A549 (cell line): ENCODE results near the gene ANKHD1. TPM values are rescaled to one million over a fixed set of nuclear protein-coding genes. Genes with fewer than 3 reads are reported as not detected.

Source experiments
- ATAC-seq, 2 experiments: fragments of 200-7000 bp in 1 of 2; fragments of >200 bp in 1 of 2; cut with Nextera tagmentation in 1 of 2; cut with Tn5 transposase in 1 of 2; 3 replicates each; pipeline versions ENCODE4 v1.8.0 to v1.9.1; 2018 to 2020; ENCODE audit warnings: mild to moderate bottlenecking in 1 of 2, moderate library complexity in 1 of 2
- CTCF ChIA-PET: fragments of 300-600 bp; sonication (Branson Sonifier 250); formaldehyde crosslinking; extraction: SDS; loops from one replicate; lab custom pipeline; 2021; ENCODE audit warnings: antibody characterized with exemption, inconsistent platforms; lab: Yijun Ruan, JAX
- POLR2A ChIA-PET: fragments of 350-600 bp; formaldehyde crosslinking; extraction: SDS; loops from one replicate; lab custom pipeline; 2021; ENCODE audit warnings: antibody characterized with exemption, inconsistent platforms; lab: Yijun Ruan, JAX
- DNase-seq, 2 experiments: peaks; one replicate each; pipeline versions ENCODE4 v3.0.0 to v3.0.0-alpha.2; 2011 to 2016; ENCODE audit warnings: low read depth in 1 of 2, low spot score in 1 of 2
- FAIRE-seq: peaks from 2 replicates; lab custom pipeline; 2011; peaks lifted over from hg19 to GRCh38; lab: Jason Lieb, UNC
- H3K27ac ChIP-seq, 2 experiments: fragments of >200 bp; sonication (Bioruptor Twin); formaldehyde crosslinking; 3 replicates each; pipeline ENCODE4 v1.5.1; 2016 to 2017
- H3K4me1 ChIP-seq: fragments of >200 bp; sonication (Bioruptor Twin); formaldehyde crosslinking; 3 replicates; pipeline ENCODE4 v1.6.1; 2016
- H3K4me2 ChIP-seq: fragments of >200 bp; sonication (Bioruptor Twin); formaldehyde crosslinking; 3 replicates; pipeline ENCODE4 v1.6.1; 2016
- H3K4me3 ChIP-seq: fragments of >200 bp; sonication (Bioruptor Twin); formaldehyde crosslinking; 3 replicates; pipeline ENCODE4 v1.5.1; 2016
- H3K9me3 ChIP-seq: fragments of >200 bp; sonication (Bioruptor Twin); formaldehyde crosslinking; 3 replicates; pipeline ENCODE4 v1.6.1; 2016
- ATOH8 ChIP-seq: fragments of 250-450 bp; sonication (Bioruptor Pico); IDR thresholded peaks from 2 replicates; pipeline ENCODE4 v1.5.0; 2020; ENCODE audit warnings: low read depth, mild to moderate bottlenecking, moderate library complexity
- CBX8 ChIP-seq: fragments of 200-600 bp; sonication (generic); IDR thresholded peaks from 2 replicates; pipeline ENCODE4 v1.6.1; 2016
- CEBPB ChIP-seq, 2 experiments: fragments of >200 bp in 1 of 2; sonication (Bioruptor Twin) in 1 of 2; formaldehyde crosslinking in 1 of 2; IDR thresholded peaks; 2 replicates each; pipeline ENCODE4 v1.6.1; 2012 to 2016
- CTCF ChIP-seq: fragments of >200 bp; sonication (Bioruptor Twin); formaldehyde crosslinking; IDR thresholded peaks from 3 replicates; pipeline ENCODE4 v1.5.1; 2016
- E2F6 ChIP-seq: IDR thresholded peaks from 2 replicates; pipeline ENCODE4 v1.6.1; 2012; ENCODE audit warnings: low read depth, borderline replicate concordance
- EHF ChIP-seq: fragments of 250-450 bp; sonication (Bioruptor Pico); IDR thresholded peaks from 2 replicates; pipeline ENCODE4 v1.5.0; 2020; ENCODE audit warnings: mild to moderate bottlenecking
- EHMT2 ChIP-seq: fragments of 200-600 bp; sonication (generic); IDR thresholded peaks from 2 replicates; pipeline ENCODE4 v1.6.1; 2016; ENCODE audit warnings: antibody characterized with exemption, low read depth, mild to moderate bottlenecking, moderate library complexity
- GATA3 ChIP-seq: IDR thresholded peaks from 2 replicates; pipeline ENCODE4 v1.6.1; 2012; ENCODE audit warnings: borderline replicate concordance
- HMGXB4 ChIP-seq: fragments of 250-450 bp; sonication (Bioruptor Pico); IDR thresholded peaks from 2 replicates; pipeline ENCODE4 v1.5.0; 2021; ENCODE audit warnings: mild to moderate bottlenecking, moderate library complexity, borderline replicate concordance
- HOXA7 ChIP-seq: fragments of 250-450 bp; sonication (Bioruptor Pico); IDR thresholded peaks from 2 replicates; pipeline ENCODE4 v1.5.0; 2020; ENCODE audit warnings: mild to moderate bottlenecking, moderate library complexity
- HOXB13 ChIP-seq: fragments of 250-450 bp; sonication (Bioruptor Pico); IDR thresholded peaks from 2 replicates; pipeline ENCODE4 v1.5.0; 2020; ENCODE audit warnings: low read depth, mild to moderate bottlenecking, moderate library complexity
- JUN ChIP-seq, 2 experiments: fragments of >200 bp; sonication (Bioruptor Twin); formaldehyde crosslinking; IDR thresholded peaks; 2 replicates in 1 of 2; 3 replicates in 1 of 2; pipeline ENCODE4 v1.6.1; 2016 to 2017
- MAZ ChIP-seq: fragments of 150-350 bp; IDR thresholded peaks from 2 replicates; pipeline ENCODE4 v1.6.1; 2014; ENCODE audit warnings: antibody characterized with exemption, low read depth, low read length, borderline replicate concordance
- NFE2L2 ChIP-seq: fragments of 150-350 bp; conservative IDR thresholded peaks from 2 replicates; pipeline ENCODE4 v1.6.1; 2014; ENCODE audit warnings: low read length
- PHF8 ChIP-seq: fragments of 200-600 bp; sonication (generic); IDR thresholded peaks from 2 replicates; pipeline ENCODE4 v1.6.1; 2016; ENCODE audit warnings: low read depth, mild to moderate bottlenecking, antibody characterized with exemption, moderate library complexity, borderline replicate concordance
- POLR2A ChIP-seq: IDR thresholded peaks from 2 replicates; pipeline ENCODE4 v1.6.1; 2012; ENCODE audit warnings: mild to moderate bottlenecking, low read length
- REST ChIP-seq: fragments of 200-600 bp; sonication (generic); IDR thresholded peaks from 2 replicates; pipeline ENCODE4 v1.6.1; 2016; ENCODE audit warnings: antibody characterized with exemption, mild to moderate bottlenecking, moderate library complexity
- SREBF2 ChIP-seq: fragments of 450-650 bp; IDR thresholded peaks from 2 replicates; pipeline ENCODE4 v1.6.1; 2014; ENCODE audit warnings: mild to moderate bottlenecking, moderate library complexity
- ZC3H11A ChIP-seq: fragments of 450-650 bp; IDR thresholded peaks from 2 replicates; pipeline ENCODE4 v1.6.1; 2014; ENCODE audit warnings: antibody characterized with exemption, mild to moderate bottlenecking
- WGBS: methylation state at CpG from one replicate; pipeline ENCODE4 v1.1.6; 2017; ENCODE audit errors: missing lambda C conversion rate; 5-methylcytosine and 5-hydroxymethylcytosine counted together
- polyA plus RNA-seq, 4 experiments: library from polyadenylated mRNA; depleted of rRNA in 3 of 4; stranded (reverse); fragments of >200 nt; fragmentation: RNase III in 1 of 4; extraction: RNeasy Plus Mini Kit Qiagen cat#74134 plus additional on column Dnase treatment in 1 of 4; gene quantifications; 2 replicates in 3 of 4; 3 replicates in 1 of 4; pipeline ENCODE4 v1.2.3, GENCODE V29; 2011 to 2017
- TF ChIP-seq, protein P1 (sequence below): fragments of 450-650 bp; IDR thresholded peaks from 2 replicates; pipeline ENCODE4 v1.6.1; 2014; ENCODE audit warnings: antibody characterized with exemption
- TF ChIP-seq, protein P2 (sequence below): fragments of >200 bp; sonication (Bioruptor Twin); formaldehyde crosslinking; IDR thresholded peaks from 2 replicates; pipeline ENCODE4 v1.6.1; 2016
- TF ChIP-seq, protein P3 (sequence below): fragments of >200 bp; sonication (Bioruptor Twin); formaldehyde crosslinking; IDR thresholded peaks from 3 replicates; pipeline ENCODE4 v1.6.1; 2016

ANKHD1 gene
- polyA plus RNA-seq, 2 of the 4 experiments (the other 2 are of a cell fraction), result 46.9 to 94.1 TPM

GRCh38 chr5:140570058-140570457, 168.4 kb downstream of the ANKHD1 start:
- DNase-seq, result no peak
- FAIRE-seq, result no peak
- ChIA-PET POLR2A (interaction anchor here (0.9 to 1.2 kb wide), 3 partner anchors 13 to 78 kb away, joined by 3 to 5 read pairs (median 5); partner anchors contain the start of genes IK, NDUFA2 and SRA1), CTCF (interaction anchor here (0.9 to 2.7 kb wide), 6 partner anchors 9 to 150 kb away, joined by 3 to 8 read pairs (median 4); partner anchors contain the start of genes EIF4EBP3 and TMCO6)
- TF ChIP-seq, protein P1, sequence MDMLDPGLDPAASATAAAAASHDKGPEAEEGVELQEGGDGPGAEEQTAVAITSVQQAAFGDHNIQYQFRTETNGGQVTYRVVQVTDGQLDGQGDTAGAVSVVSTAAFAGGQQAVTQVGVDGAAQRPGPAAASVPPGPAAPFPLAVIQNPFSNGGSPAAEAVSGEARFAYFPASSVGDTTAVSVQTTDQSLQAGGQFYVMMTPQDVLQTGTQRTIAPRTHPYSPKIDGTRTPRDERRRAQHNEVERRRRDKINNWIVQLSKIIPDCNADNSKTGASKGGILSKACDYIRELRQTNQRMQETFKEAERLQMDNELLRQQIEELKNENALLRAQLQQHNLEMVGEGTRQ, result no peak
- no peak for TF ChIP-seq REST
- TF ChIP-seq CBX8, result no peak
- no peak for TF ChIP-seq EHMT2
- no peak for TF ChIP-seq ATOH8
- no peak for TF ChIP-seq JUN (IDR thresholded peaks at IDR 0.05)
- no peak for TF ChIP-seq HOXA7
- no peak for TF ChIP-seq E2F6
- TF ChIP-seq, protein P2, sequence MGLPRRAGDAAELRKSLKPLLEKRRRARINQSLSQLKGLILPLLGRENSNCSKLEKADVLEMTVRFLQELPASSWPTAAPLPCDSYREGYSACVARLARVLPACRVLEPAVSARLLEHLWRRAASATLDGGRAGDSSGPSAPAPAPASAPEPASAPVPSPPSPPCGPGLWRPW, result no peak
- TF ChIP-seq NFE2L2, result no peak
- Histone ChIP-seq H3K4me1 (peaks cover 11% of the 10 kb centered on the region), H3K4me2 (no peak overlapping the region), H3K27ac (no peak overlapping the region), H3K9me3 (no peaks in the 10 kb centered on the region), H3K4me3 (no peak overlapping the region)
- no peak; a peak in 1 of 6 replicates for ATAC-seq
- WGBS, result 97% methylated on average over 3 of the region's 4 CpGs

DNA sequence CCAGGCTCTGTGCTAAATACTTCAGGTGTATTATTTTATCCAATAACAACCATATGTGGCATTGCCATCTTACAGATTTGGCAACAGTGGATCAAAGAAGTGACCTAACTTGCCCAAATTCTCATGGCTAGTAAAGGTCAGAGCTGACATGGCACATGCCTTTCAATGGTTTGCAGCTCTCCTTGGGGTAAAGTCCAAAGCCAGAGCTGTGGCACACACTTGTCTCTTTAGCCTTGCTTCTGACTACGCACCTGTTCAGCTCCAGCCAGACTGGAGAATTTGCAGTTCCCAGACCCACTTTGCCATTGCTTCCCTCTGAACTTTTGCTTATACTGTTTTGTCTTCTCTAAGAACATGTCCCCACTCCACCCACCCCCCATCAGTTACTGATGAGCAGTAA, 168.9 kb downstream of the ANKHD1 start:
- no peak for TF ChIP-seq CEBPB (IDR thresholded peaks at IDR 0.05)
- no peak for TF ChIP-seq GATA3
- TF ChIP-seq HOXB13, result no peak
- TF ChIP-seq MAZ, result no peak
- TF ChIP-seq POLR2A, result no peak
- TF ChIP-seq ATOH8, result no peak
- no peak for TF ChIP-seq SREBF2
- TF ChIP-seq ZC3H11A, result no peak
- TF ChIP-seq, protein P2, result no peak
- TF ChIP-seq, protein P3, sequence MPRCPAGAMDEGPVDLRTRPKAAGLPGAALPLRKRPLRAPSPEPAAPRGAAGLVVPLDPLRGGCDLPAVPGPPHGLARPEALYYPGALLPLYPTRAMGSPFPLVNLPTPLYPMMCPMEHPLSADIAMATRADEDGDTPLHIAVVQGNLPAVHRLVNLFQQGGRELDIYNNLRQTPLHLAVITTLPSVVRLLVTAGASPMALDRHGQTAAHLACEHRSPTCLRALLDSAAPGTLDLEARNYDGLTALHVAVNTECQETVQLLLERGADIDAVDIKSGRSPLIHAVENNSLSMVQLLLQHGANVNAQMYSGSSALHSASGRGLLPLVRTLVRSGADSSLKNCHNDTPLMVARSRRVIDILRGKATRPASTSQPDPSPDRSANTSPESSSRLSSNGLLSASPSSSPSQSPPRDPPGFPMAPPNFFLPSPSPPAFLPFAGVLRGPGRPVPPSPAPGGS, result no peak
- TF ChIP-seq HOXA7, result no peak
- no peak for TF ChIP-seq HMGXB4
- TF ChIP-seq NFE2L2, result no peak
- no peak for TF ChIP-seq PHF8
- TF ChIP-seq EHF (CRISPR knock-in tag), result no peak
- no peak for TF ChIP-seq CTCF
- TF ChIP-seq, all 56 proteins: peak for 0
- ChIA-PET POLR2A (interaction anchor here (1.0 to 1.2 kb wide), 2 partner anchors 13 to 77 kb away, joined by 3 to 5 read pairs; partner anchors contain the start of genes IK, NDUFA2 and SRA1), CTCF (interaction anchor here (0.6 to 2.7 kb wide), 5 partner anchors 8 to 324 kb away, joined by 3 to 8 read pairs (median 5); partner anchors contain the start of genes EIF4EBP3 and TMCO6)
- H3K9me3 ChIP-seq, result no peaks in the 10 kb centered on the region
- 95% methylated on average over 1 of the region's 1 CpG for WGBS
- H3K27ac ChIP-seq, result no peak overlapping the region
- no peak for ATAC-seq
- no peak overlapping the region for H3K4me3 ChIP-seq
- H3K4me1 ChIP-seq, result peaks cover 9% of the 10 kb centered on the region
- no peak for DNase-seq
- H3K4me2 ChIP-seq, result no peak overlapping the region
- no peak for FAIRE-seq
